Measurements from ENCODE around the gene IGSF9.

DNA sequence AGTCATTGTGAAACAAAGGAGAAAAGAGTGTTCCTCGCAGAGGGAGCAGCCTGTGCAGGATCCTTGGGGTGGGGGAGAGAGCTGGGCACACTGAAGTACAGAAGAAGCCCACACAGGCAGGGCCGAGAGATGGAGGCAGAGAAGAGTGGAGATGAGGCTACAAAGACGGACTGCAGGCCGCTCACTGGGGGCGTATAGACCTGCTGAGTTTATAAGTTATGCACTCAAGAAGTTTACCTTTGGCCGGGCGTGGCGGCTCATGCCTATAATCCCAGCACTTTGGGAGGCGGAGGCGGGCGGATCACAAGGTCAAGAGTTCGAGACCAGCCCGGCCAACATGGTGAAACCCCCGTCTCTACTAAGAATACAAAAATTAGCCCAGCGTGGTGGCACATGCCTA, 16.2 kb upstream of the IGSF9 start:
- TF ChIP-seq, protein P1, sequence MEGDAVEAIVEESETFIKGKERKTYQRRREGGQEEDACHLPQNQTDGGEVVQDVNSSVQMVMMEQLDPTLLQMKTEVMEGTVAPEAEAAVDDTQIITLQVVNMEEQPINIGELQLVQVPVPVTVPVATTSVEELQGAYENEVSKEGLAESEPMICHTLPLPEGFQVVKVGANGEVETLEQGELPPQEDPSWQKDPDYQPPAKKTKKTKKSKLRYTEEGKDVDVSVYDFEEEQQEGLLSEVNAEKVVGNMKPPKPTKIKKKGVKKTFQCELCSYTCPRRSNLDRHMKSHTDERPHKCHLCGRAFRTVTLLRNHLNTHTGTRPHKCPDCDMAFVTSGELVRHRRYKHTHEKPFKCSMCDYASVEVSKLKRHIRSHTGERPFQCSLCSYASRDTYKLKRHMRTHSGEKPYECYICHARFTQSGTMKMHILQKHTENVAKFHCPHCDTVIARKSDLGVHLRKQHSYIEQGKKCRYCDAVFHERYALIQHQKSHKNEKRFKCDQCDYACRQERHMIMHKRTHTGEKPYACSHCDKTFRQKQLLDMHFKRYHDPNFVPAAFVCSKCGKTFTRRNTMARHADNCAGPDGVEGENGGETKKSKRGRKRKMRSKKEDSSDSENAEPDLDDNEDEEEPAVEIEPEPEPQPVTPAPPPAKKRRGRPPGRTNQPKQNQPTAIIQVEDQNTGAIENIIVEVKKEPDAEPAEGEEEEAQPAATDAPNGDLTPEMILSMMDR (IDR thresholded peaks at IDR 0.05; ENCODE audit: insufficient read depth, low read length, poor library complexity, severe bottlenecking): no peak
- no peak for TF ChIP-seq EZH2phosphoT487 (conservative IDR thresholded peaks at IDR 0.05; ENCODE audit: low read length)

Measured in SU-DHL-6 (cell line).